GM20431 (cell line): ENCODE data around the gene CHID1.

Source experiments
- in situ Hi-C: fragments of 300-500 bp; cut with MseI, MboI; formaldehyde crosslinking; loops from one replicate; pipeline ENCODE4 v1.15.0; 2020; ENCODE audit warnings: low sequenced_read_pairs; ENCODE audit not compliant: unreplicated experiment

Gene CHID1

DNA sequence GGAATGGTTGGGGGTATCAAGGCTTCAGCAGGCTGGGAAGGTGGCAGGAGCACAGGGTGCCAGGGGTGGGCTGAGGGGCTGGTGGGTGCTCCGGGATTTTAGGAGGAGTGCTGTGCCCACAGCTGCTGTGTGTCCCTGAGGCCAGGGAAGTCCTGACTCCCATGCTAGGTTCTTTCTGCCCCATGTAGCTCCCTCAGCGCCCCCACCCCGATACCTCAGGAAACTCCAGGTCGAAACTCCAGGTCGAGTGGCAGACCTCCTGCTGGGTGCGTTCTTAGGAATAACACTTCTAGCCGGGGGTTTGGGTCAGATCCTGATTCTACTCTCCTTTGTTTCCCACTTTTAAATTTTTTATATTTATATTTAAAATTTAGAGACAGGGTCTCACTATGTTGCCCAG is 23.3 kb upstream of the CHID1 start:
- in situ Hi-C loops = no loop called here

- in situ Hi-C loops = no loop called here
Measured at GRCh38 chr11:933142-933851, 22.7 kb upstream of the CHID1 start.

GRCh38 chr11:932435-932834 is 21.8 kb upstream of the CHID1 start:
- in situ Hi-C loops = no loop called here

GRCh38 chr11:931385-931784 is 20.8 kb upstream of the CHID1 start:
- in situ Hi-C loops = no loop called here

GRCh38 chr11:929405-929804 is 18.8 kb upstream of the CHID1 start:
- in situ Hi-C loops = no loop called here

- in situ Hi-C loops = no loop called here
Measured at GRCh38 chr11:928786-929185, 18.2 kb upstream of the CHID1 start.

DNA sequence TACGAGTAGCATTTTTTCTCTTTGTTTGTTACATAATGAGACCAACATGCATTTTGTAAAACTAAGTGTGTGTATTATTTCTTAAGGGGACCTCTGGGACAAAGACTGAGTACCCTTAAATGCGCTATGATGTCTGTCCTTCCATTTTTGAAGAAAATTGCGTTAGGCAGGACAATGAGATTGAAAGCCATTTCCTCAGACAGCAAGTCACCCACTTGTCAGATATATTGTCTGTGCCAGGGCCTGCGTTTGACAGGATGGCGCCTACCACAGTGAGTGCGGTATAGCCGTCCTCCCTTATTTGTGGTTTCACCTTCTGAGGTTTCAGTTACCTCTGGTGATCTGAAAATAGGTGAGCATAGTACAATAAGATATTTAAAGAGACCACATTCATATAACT is 17.3 kb upstream of the CHID1 start:
- in situ Hi-C loops = no loop called here

- in situ Hi-C loops = no loop called here
Measured at GRCh38 chr11:926341-926916, 15.8 kb upstream of the CHID1 start.

DNA sequence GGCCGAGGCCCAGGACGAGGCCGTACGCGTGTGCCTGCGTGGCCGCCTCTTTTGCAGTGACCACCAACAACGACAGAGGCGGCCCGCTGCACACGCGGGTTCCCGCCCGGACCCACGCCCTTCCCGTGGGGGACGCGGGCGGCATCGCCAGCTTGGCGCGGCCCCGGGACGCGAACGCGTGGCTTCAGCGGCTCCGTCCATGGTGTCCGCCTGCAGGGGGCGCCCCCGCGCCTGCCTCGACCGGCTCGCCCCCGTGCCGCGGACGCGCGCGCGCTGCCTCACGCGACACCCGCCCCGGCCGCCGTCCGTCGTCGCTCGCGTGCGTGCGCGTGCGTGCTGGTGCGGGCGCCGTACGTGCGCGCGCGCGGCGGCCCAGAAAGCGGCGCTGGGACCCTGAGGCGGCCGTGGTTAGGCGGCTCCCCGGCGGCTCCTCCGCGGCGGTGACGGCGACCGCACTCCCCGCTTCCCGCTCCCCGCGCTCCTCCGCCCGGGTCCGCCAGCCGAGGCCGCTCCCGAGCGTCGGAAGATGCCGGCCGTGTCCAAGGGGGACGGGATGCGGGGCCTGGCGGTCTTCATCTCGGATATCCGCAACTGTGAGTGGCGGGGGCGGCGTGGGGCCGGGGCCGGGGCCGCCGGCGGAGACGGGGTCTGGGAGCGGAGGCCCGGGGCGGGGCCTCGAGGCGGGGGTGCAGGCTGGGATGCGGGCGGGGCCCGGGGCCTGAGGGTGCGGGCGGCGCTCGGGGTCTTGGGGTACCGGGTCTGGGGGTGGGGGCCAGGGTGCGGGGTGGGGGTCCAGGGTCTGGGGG is 15.1 kb upstream of the CHID1 start, which contains the start of gene AP2A2:
Gene AP2A2 (plus strand): TSS at position 375 of the 806 bp plus-strand sequence. CDS start 152 bp downstream, at position 527.
- in situ Hi-C loops = no loop called here

DNA sequence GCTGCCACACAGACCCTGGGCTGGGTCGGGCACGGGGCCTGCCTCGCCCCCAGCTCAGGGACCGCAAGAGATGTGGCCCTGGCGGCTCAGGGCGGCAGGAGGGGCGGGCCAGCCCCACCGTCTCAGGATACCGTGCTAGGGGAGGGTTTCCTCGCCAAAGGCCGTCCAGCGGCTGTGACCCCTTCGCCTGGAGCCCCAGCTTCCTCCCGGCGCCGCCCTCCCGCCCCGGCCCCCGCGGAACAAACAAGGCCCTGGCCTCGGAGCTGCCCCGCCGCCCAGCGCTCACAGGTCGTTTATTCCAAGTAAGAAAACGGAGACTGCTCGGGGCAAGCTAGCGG is 14.5 kb upstream of the CHID1 start:
- in situ Hi-C loops = no loop called here

DNA sequence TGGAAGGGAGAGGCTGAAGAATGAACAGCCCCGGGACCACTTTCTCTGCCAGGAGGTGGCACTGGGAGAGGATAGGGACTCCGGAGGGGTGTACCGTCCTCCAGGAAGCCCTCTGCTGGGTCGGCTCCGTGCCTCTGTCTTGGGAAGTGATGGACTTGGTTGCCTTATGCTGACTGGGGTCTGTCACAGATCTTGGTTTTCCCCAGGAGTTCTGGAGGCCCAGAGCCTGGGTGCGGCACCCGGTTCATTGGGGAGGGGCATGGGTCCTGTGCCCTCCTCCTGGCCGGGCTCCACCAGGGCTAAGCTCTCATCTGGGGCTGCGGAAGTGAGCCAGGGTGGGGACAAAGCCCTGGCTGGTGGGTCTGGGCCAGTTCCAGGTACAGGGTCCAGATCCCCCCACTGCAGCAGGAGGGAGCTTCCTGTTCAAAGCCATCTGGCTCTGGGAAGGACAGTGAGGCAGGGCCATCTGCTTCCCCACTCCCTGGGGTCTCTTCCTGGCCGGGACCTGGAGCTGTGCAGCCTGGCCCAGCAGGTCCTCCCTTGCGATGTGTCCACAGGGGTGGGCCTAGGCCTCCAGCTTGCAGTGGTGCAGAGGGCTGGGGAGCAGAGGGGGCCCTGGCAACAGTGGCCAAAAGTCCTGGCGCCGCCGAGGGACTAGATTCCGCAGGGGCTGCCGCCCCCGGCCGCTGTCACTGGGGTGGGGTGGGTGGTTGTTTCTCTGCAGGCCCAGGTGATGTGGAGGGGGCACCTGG is 14.0 kb upstream of the CHID1 start:
- in situ Hi-C loops = no loop called here

DNA sequence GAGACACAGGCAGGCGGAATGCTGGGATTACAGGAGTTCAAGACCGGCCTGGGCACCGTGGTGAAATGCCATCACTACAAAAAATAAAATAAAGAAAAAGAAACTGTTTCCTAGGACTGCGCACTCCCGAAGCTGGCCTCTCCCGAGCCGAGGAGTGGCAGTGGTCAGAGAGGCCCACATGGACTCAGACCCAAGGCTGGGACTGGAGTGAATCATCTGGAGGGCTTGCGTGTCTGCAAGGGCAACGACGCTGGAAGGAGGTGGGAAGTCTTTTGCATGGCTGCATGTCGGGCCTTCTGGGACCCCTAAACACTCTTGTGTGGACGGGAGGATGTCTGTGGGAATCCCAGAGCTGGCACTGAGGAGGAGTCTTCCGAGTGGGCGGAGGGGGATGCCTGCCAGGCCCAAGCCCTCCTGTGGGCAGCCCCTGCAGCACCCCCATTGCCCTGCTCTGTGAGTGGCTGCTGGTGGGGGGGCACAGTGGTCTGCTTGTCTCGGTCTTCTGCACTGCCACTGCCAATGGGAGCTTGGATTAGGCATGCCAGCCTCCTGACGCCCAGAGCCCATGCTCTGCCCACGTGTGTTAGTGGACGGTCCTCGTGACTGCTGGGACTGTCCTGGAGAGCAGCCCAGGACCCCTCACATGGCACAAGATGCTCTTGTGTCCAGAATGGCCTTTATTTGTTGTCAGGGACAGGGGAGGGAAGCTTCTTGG is 13.2 kb upstream of the CHID1 start:
- in situ Hi-C loops = no loop called here

GRCh38 chr11:921921-922678 is 11.5 kb upstream of the CHID1 start:
- in situ Hi-C loops = no loop called here

DNA sequence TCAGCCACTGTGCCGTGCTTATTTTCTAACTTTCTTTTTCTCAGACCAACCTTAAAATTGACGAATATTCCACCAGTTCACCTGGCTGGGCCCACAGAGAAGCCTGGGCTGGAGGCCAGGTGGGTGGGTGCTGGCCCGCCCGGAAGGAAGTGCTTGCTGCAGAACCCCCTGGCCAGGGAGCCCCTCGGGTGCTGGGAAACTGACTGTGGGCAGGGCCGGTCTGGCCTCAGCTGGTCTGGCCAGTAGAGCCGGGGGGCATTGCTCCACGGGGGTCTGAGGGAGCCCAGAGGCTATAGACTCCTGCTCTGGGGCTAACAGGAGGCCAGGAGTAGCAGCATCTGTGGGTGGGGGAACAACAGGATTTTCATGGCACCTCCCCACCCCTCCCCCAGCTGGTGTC is 6.8 kb upstream of the CHID1 start:
- in situ Hi-C loops = no loop called here

DNA sequence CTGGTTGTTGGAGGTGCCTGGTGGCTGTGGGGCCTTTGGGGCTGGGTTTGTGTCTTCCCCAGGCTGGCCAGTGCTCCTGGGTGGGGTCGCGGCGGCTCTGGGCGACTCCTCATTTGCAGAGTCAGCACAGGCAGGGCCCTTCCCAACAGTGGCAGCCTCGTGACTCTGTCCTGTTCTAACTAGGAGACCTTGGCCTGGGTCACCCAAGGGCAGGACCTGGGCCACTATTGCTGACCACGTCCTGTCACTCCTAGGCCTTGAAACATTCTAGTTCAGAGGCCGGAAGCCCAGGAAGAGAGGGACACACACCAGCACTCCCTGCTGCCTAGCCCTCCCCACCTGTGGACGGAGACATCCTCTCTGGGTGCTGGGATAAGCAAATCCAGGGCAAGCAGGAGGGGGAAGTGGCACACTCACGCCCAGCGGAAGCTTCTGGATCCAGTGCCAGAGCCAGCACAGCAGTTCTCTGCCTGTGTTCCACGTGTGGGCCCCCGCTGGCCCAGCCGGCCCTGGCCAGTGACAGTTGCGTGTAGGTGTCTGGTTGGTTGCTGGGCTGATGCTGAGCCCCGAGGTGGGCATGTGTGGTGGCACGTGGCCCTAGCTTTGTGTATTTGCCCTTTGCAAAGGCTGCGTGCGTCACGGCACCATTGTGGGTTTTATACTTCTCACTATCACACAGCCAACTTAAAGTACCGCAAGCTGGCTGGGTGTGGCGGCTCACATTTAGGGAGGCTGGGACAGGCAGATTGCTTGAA is 4.3 kb upstream of the CHID1 start:
- in situ Hi-C loops = no loop called here

- in situ Hi-C loops = no loop called here
Measured at GRCh38 chr11:914204-914603, 3.6 kb upstream of the CHID1 start.

- in situ Hi-C loops = no loop called here
Measured at GRCh38 chr11:913043-913442, 2.4 kb upstream of the CHID1 start.

- in situ Hi-C loops = no loop called here
Measured at GRCh38 chr11:912266-912665, 1.7 kb upstream of the CHID1 start.

GRCh38 chr11:911890-912219 is 1.2 kb upstream of the CHID1 start:
- in situ Hi-C loops = no loop called here
